ENCODE results near the gene RARB. TPM values are rescaled to one million over a fixed set of nuclear protein-coding genes. Genes with fewer than 3 reads are reported as not detected.

The RARB gene
- total RNA-seq, 3 donors from 2014 or later = 0.80 to 20.1 (median 8.2) TPM

DNA sequence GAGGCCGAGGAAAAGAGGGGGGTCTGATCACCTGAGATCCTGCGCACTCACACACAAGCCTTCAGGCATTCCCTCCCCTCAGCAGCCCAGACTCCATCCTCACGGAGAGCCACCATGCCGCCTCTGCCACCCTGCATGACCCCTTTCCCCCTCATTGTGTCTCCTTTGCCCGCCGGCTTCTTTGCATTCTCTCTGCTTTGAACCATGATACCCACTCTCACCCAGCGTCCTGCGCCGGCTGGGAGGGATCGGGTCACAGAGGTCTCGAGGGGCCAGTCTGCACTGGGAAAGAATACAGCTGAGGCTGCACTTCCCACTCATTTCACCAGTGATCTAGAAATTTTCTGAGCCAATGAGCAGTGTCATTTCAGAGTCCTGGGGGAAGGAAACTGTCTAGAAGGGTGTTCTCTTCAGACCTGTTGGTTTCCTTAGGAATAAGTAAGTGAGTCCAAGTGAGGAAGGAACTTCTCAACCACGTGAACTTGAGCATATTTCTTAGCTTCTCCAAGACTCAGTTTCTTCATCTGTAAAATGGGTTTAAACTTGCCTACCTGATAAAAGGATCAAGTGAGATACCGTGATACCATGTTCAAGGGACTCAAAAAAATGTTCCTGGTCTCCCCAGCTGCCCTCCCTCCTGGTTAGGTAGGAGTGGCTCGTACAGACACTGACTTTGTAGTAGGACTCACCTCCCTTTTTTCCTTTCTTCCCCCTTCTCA lies 139.9 kb downstream of the RARB start:
- Histone ChIP-seq H3K4me3 (no peak overlapping the region), H3K27me3 (no peaks in the 10 kb centered on the region), H3K4me1 (no peaks in the 10 kb centered on the region), H3K9me3 (no peaks in the 10 kb centered on the region), H3K27ac (no peak overlapping the region), H3K36me3 (no peaks in the 10 kb centered on the region)
- DNase-seq (ENCODE audit: low spot score in 2 of 2) = no peak
- TF ChIP-seq POLR2A (IDR thresholded peaks at IDR 0.05) (no peak), POLR2AphosphoS5 (IDR thresholded peaks at IDR 0.05) (no peak)
- TF ChIP-seq, protein P1, sequence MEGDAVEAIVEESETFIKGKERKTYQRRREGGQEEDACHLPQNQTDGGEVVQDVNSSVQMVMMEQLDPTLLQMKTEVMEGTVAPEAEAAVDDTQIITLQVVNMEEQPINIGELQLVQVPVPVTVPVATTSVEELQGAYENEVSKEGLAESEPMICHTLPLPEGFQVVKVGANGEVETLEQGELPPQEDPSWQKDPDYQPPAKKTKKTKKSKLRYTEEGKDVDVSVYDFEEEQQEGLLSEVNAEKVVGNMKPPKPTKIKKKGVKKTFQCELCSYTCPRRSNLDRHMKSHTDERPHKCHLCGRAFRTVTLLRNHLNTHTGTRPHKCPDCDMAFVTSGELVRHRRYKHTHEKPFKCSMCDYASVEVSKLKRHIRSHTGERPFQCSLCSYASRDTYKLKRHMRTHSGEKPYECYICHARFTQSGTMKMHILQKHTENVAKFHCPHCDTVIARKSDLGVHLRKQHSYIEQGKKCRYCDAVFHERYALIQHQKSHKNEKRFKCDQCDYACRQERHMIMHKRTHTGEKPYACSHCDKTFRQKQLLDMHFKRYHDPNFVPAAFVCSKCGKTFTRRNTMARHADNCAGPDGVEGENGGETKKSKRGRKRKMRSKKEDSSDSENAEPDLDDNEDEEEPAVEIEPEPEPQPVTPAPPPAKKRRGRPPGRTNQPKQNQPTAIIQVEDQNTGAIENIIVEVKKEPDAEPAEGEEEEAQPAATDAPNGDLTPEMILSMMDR (IDR thresholded peaks at IDR 0.05) = no peak
- intact Hi-C loops (cut with DNase I; ENCODE audit: low total_unique reads) = no loop called here

DNA sequence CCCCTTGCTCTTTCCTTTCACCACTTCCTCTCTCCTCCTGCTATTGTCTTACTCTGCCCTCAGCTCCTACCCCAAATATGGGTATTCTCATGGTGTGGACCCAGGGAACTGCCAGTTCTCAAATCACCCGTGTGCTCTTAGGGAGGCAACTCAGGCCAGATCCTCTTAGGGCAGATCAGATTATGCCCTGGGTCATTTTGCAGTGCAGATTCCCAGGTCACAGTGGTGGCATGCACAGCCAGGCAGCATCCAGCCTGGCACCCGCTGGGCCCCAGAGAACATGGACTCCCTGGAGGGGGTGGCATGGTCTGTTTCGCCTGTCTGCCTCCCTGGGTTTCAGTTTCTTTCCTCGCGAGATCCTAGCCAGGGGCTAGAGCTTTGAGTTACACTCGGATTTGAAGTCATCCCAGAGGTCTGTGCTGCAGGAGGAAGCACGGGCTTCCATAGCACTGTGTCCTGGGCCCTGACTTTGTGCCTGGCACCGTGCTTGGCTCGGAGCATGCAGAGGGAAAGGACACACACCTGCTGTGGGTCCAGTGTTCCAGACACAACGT lies 140.5 kb downstream of the RARB start:
- intact Hi-C loops (cut with DNase I; ENCODE audit: low total_unique reads) = no loop called here
- no peaks in the 10 kb centered on the region for H3K4me1 ChIP-seq
- H3K27ac ChIP-seq = no peak overlapping the region
- no peaks in the 10 kb centered on the region for H3K9me3 ChIP-seq
- no peaks in the 10 kb centered on the region for H3K36me3 ChIP-seq
- H3K27me3 ChIP-seq = no peaks in the 10 kb centered on the region
- H3K4me3 ChIP-seq = no peak overlapping the region
- TF ChIP-seq POLR2A (IDR thresholded peaks at IDR 0.05) (no peak), POLR2AphosphoS5 (IDR thresholded peaks at IDR 0.05) (no peak)
- TF ChIP-seq, protein P1 (IDR thresholded peaks at IDR 0.05) = no peak
- no peak for DNase-seq (ENCODE audit: low spot score in 2 of 2)

DNA sequence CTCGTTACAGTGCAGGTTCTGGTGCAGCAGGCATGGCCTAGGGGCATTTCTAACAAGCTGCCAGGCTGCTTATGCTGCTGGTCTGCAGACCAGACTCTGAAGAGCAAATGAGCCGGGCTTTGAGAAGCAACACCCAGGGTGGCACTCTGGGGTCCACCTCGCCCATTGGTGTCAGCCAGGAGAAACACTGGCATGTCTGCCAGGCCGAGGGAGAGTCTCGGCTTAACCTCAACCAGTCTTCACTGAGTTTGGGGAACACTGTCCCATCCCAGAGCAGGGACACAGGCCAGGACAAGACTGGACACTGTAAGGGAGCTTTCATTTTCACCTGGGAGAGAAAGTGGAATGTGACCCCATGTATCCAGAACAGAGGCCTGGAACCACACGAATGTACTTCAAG lies 143.2 kb downstream of the RARB start:
- no peaks in the 10 kb centered on the region for H3K27me3 ChIP-seq
- no peak for DNase-seq (ENCODE audit: low spot score in 2 of 2)
- no peaks in the 10 kb centered on the region for H3K4me1 ChIP-seq
- H3K4me3 ChIP-seq = no peak overlapping the region
- intact Hi-C loops (cut with DNase I; ENCODE audit: low total_unique reads) = loop anchor here (5.0 kb wide), 1 partner anchor 739 kb away; no protein-coding TSS in a partner anchor
- TF ChIP-seq, protein P1 (IDR thresholded peaks at IDR 0.05) = no peak
- TF ChIP-seq POLR2AphosphoS5 (IDR thresholded peaks at IDR 0.05) (no peak), POLR2A (IDR thresholded peaks at IDR 0.05) (no peak)
- H3K9me3 ChIP-seq = no peaks in the 10 kb centered on the region
- no peaks in the 10 kb centered on the region for H3K36me3 ChIP-seq
- no peak overlapping the region for H3K27ac ChIP-seq

DNA sequence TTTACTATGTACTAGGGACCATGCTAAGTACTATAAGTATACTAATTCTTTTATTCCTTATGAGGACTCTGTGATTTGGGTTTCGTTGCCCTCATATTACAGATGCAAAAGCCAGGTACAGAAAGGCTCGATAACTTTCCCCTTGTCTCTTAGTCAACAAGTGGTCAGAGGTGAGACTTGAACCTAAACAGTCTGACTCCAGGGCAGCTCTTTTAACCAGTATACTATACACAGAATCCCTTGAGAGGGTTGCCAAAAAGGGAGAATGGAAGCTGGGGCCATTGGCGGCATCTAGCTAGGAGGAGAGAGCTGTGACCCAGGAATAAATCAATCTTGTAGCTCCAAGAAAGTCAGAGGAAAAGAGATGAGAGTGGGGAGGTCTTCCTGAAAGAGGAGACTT lies 144.3 kb downstream of the RARB start:
- intact Hi-C loops (cut with DNase I; ENCODE audit: low total_unique reads) = loop anchor here (5.0 kb wide), 1 partner anchor 740 kb away; no protein-coding TSS in a partner anchor
- Histone ChIP-seq H3K27ac (peak overlapping the region in 1 of 2 donors; percentile 83), H3K4me3 (no peak overlapping the region), H3K9me3 (no peaks in the 10 kb centered on the region), H3K27me3 (no peaks in the 10 kb centered on the region), H3K4me1 (no peaks in the 10 kb centered on the region), H3K36me3 (no peaks in the 10 kb centered on the region)
- TF ChIP-seq POLR2AphosphoS5 (IDR thresholded peaks at IDR 0.05) (no peak), POLR2A (IDR thresholded peaks at IDR 0.05) (no peak)
- TF ChIP-seq, protein P1 (IDR thresholded peaks at IDR 0.05) = no peak
- DNase-seq (ENCODE audit: low spot score in 2 of 2) = no peak

DNA sequence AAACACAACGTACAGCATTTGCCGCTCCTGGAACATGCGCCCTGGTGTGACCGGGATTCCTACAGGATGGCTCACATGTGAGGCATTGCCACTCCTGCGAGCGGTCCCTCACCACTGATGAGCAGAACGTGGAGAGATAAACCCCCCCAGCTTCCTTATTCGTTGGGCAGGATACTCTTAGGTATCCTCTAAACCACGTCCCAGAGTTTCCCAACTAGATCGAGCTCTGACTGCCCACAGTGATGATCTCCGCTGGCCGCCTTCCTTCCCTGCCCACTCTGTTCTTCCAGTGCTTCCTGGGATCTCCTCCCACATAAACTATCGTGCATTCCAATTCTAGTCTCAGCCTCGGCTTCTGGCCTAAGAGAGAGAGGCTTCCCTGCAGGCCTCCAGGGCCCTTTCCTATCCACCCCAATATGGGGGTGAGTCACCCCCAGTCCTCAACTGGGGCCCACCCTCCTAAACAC lies 144.9 kb downstream of the RARB start:
- DNase-seq (ENCODE audit: low spot score in 2 of 2) = no peak
- Histone ChIP-seq H3K9me3 (no peaks in the 10 kb centered on the region), H3K27me3 (no peaks in the 10 kb centered on the region), H3K27ac (peak overlapping the region; percentile 59 to 83), H3K36me3 (no peaks in the 10 kb centered on the region), H3K4me1 (no peaks in the 10 kb centered on the region), H3K4me3 (peak overlapping the region in 1 of 3 donors; percentile 28)
- intact Hi-C loops (cut with DNase I; ENCODE audit: low total_unique reads) = loop anchor here (5.0 kb wide), 1 partner anchor 741 kb away; no protein-coding TSS in a partner anchor
- TF ChIP-seq, protein P1 (IDR thresholded peaks at IDR 0.05) = no peak
- no peak for TF ChIP-seq POLR2AphosphoS5 (IDR thresholded peaks at IDR 0.05)
- TF ChIP-seq POLR2A (IDR thresholded peaks at IDR 0.05) = no peak

Data from breast epithelium (tissue), 4 donors.